Thoracic aorta (tissue), 2 donors: Measurements from ENCODE around the gene ATF1. TPM values are rescaled to one million over a fixed set of nuclear protein-coding genes. Genes with fewer than 3 reads are reported as not detected.
"Not testable (repeated sequence)": the region's sequence is repeated elsewhere in the genome, so short reads cannot be mapped to it uniquely, and the experiment has no call there.

Source experiments
- ATAC-seq: fragments of 150-250 bp; one replicate; pipeline ENCODE4 v1.8.0; 2017; ENCODE audit warnings: low read depth; ENCODE audit not compliant: insufficient number of reproducible peaks, low FRiP score
- DNase-seq: peaks from one replicate; pipeline ENCODE4 v3.0.0-alpha.2; 2020; ENCODE audit warnings: low spot score
- H3K27ac ChIP-seq, 2 donors: fragments of 200-600 bp; sonication (generic); 1 replicate in 1 of 2; 2 replicates in 1 of 2; pipeline ENCODE4 v1.5.1; 2016; ENCODE audit warnings: mild to moderate bottlenecking in 2 of 2, moderate library complexity in 2 of 2
- H3K27me3 ChIP-seq: fragments of 200-600 bp; sonication (generic); replicated peaks from 2 replicates; pipeline ENCODE4 v1.6.0; 2016; ENCODE audit warnings: mild to moderate bottlenecking; ENCODE audit not compliant: insufficient read depth
- H3K36me3 ChIP-seq: fragments of 200-600 bp; sonication (generic); one replicate; pipeline ENCODE4 v1.5.1; 2016
- H3K4me1 ChIP-seq, 2 donors: fragments of 200-600 bp; sonication (generic); 1 replicate in 1 of 2; 2 replicates in 1 of 2; pipeline versions ENCODE4 v1.5.1 to v1.6.0; 2016; ENCODE audit warnings: low read depth in 2 of 2, mild to moderate bottlenecking in 1 of 2; ENCODE audit not compliant: control insufficient read depth in 1 of 2
- H3K4me3 ChIP-seq: fragments of 200-600 bp; sonication (generic); 2 replicates; pipeline ENCODE4 v1.5.1; 2016; ENCODE audit warnings: mild to moderate bottlenecking
- H3K9me3 ChIP-seq: fragments of 200-600 bp; sonication (generic); 2 replicates; pipeline ENCODE4 v1.5.1; 2016
- CTCF ChIP-seq: fragments of 200-600 bp; sonication (generic); IDR thresholded peaks from one replicate; pipeline ENCODE4 v1.5.1; 2019; ENCODE audit warnings: antibody characterized with exemption
- total RNA-seq, 2 donors: library from RNA; depleted of rRNA; stranded (reverse); fragments of >200 nt; gene quantifications; one replicate each; pipeline versions ENCODE4 v1.1.0 to v1.2.3, GENCODE V29; 2016

The ATF1 gene
- total RNA-seq, 2 donors from 2014 or later, result 14.7 to 21.0 TPM

GRCh38 chr12:50765095-50765911 lies 1.4 kb downstream of the ATF1 start:
- peak overlapping the region; percentile 87 for H3K4me3 ChIP-seq
- no peaks in the 10 kb centered on the region for H3K27me3 ChIP-seq
- DNase-seq (no peak), ATAC-seq (no peak)
- TF ChIP-seq CTCF, result peak; percentile 37
- peak overlapping the region; percentile 95 to 96 for H3K27ac ChIP-seq
- H3K4me1 ChIP-seq, result peaks cover 17 to 31% of the 10 kb centered on the region in 2 donors
- H3K9me3 ChIP-seq, result no peaks in the 10 kb centered on the region
- no peaks in the 10 kb centered on the region for H3K36me3 ChIP-seq

- Histone ChIP-seq H3K9me3 (no peaks in the 10 kb centered on the region), H3K27me3 (no peaks in the 10 kb centered on the region), H3K4me1 (peaks cover 9 to 19% of the 10 kb centered on the region in 2 donors), H3K27ac (no peak overlapping the region), H3K4me3 (no peak overlapping the region), H3K36me3 (no peaks in the 10 kb centered on the region)
- ATAC-seq (no peak), DNase-seq (no peak)
- no peak for TF ChIP-seq CTCF
Measured at GRCh38 chr12:50768391-50768790, 4.5 kb downstream of the ATF1 start.

- not testable (repeated sequence) for H3K27me3 ChIP-seq, ATAC-seq, H3K36me3 ChIP-seq, H3K4me3 ChIP-seq, H3K27ac ChIP-seq, DNase-seq, H3K9me3 ChIP-seq
- peaks cover 9 to 19% of the 10 kb centered on the region in 2 donors for H3K4me1 ChIP-seq
Measured at GRCh38 chr12:50768813-50769212, 4.9 kb downstream of the ATF1 start.

- Histone ChIP-seq H3K4me1 (peaks cover 0 to 8% of the 10 kb centered on the region in 2 donors), H3K27ac (no peak overlapping the region), H3K36me3 (no peaks in the 10 kb centered on the region), H3K9me3 (no peaks in the 10 kb centered on the region), H3K4me3 (no peak overlapping the region), H3K27me3 (no peaks in the 10 kb centered on the region)
- ATAC-seq, result no peak
- no peak for TF ChIP-seq CTCF
- no peak for DNase-seq
Measured at GRCh38 chr12:50771409-50771808, 7.5 kb downstream of the ATF1 start.

- no peak for TF ChIP-seq CTCF
- Histone ChIP-seq H3K9me3 (no peaks in the 10 kb centered on the region), H3K27ac (no peak overlapping the region), H3K36me3 (no peaks in the 10 kb centered on the region), H3K4me3 (no peak overlapping the region), H3K27me3 (no peaks in the 10 kb centered on the region), H3K4me1 (no peaks in the 10 kb centered on the region)
- DNase-seq (no peak), ATAC-seq (no peak)
Measured at GRCh38 chr12:50772470-50772869, 8.6 kb downstream of the ATF1 start.
